Endodermal cell (in vitro differentiated cells): ENCODE results near the gene NGEF. TPM values are rescaled to one million over a fixed set of nuclear protein-coding genes. Genes with fewer than 3 reads are reported as not detected.

Experiments
- DNase-seq: peaks from one replicate; pipeline ENCODE4 v3.0.0-alpha.2; 2017
- H3K27ac ChIP-seq: 2 replicates; pipeline ENCODE4 v1.5.1; 2013; ENCODE audit warnings: mild to moderate bottlenecking, low read depth, low read length, moderate library complexity
- H3K27me3 ChIP-seq: 2 replicates; pipeline ENCODE4 v1.6.1; 2013; ENCODE audit warnings: mild to moderate bottlenecking, low read length, moderate library complexity; ENCODE audit not compliant: insufficient read depth, control insufficient read depth, poor library complexity, severe bottlenecking
- H3K36me3 ChIP-seq: 2 replicates; pipeline ENCODE4 v1.7.0; 2013; ENCODE audit warnings: mild to moderate bottlenecking, low read length, moderate library complexity; ENCODE audit not compliant: control insufficient read depth, insufficient read depth
- H3K4me1 ChIP-seq: one replicate; pipeline ENCODE4 v1.7.0; 2013; ENCODE audit warnings: low read length; ENCODE audit not compliant: control insufficient read depth, insufficient read depth
- H3K4me3 ChIP-seq: 2 replicates; pipeline ENCODE4 v1.5.1; 2013; ENCODE audit warnings: mild to moderate bottlenecking, low read length, moderate library complexity
- H3K9ac ChIP-seq: 2 replicates; pipeline ENCODE4 v1.6.1; 2013; ENCODE audit warnings: mild to moderate bottlenecking, low read length, moderate library complexity; ENCODE audit not compliant: poor library complexity, severe bottlenecking; ENCODE audit errors: extremely low read depth
- H3K9me3 ChIP-seq: 2 replicates; pipeline ENCODE4 v1.6.1; 2013; ENCODE audit warnings: mild to moderate bottlenecking, low read length, moderate library complexity; ENCODE audit not compliant: control insufficient read depth
- H3K27ac Mint-ChIP-seq: 2 replicates; pipeline ENCODE4 v1.8.0; 2020; ENCODE audit warnings: mixed read lengths
- H3K27me3 Mint-ChIP-seq: 2 replicates; pipeline ENCODE4 v1.8.0; 2021; ENCODE audit warnings: mild to moderate bottlenecking, mixed read lengths; ENCODE audit not compliant: insufficient read depth
- H3K36me3 Mint-ChIP-seq: 2 replicates; pipeline ENCODE4 v1.8.0; 2020; ENCODE audit warnings: low read depth, mixed read lengths
- H3K4me1 Mint-ChIP-seq: 2 replicates; pipeline ENCODE4 v1.8.0; 2020; ENCODE audit warnings: mixed read lengths
- H3K4me3 Mint-ChIP-seq: 2 replicates; pipeline ENCODE4 v1.8.0; 2020; ENCODE audit warnings: mild to moderate bottlenecking, moderate library complexity, mixed read lengths
- H3K9me3 Mint-ChIP-seq: 2 replicates; pipeline ENCODE4 v1.8.0; 2020; ENCODE audit warnings: mild to moderate bottlenecking, mixed read lengths
- WGBS, 2 experiments: methylation state at CpG; one replicate each; pipeline versions ENCODE4 v1.1.5 to v1.1.7; 2013; ENCODE audit warnings: missing lambda C conversion rate in 2 of 2, mixed read lengths in 1 of 2; ENCODE audit not compliant: insufficient coverage in 1 of 2, insufficient read length in 1 of 2; 5-methylcytosine and 5-hydroxymethylcytosine counted together
- total RNA-seq, 2 donors: library from RNA; stranded (reverse); fragmentation: NEBNext Ultra II Directional in 1 of 2; extraction: Animal tissue kit (Norgen Biotek cat#: 25700) in 1 of 2; gene quantifications; 2 replicates in 1 of 2; 3 replicates in 1 of 2; pipeline ENCODE4 v1.2.1, GENCODE V29; 2021
- TF ChIP-seq, protein P1 (sequence below): fragments of 200-600 bp; sonication (generic); conservative IDR thresholded peaks from 2 replicates; pipeline ENCODE4 v1.5.0; 2021; ENCODE audit warnings: antibody characterized with exemption, mild to moderate bottlenecking

Gene NGEF
- total RNA-seq, 2 donors from 2014 or later = 1.8 to 2.9 TPM

DNA sequence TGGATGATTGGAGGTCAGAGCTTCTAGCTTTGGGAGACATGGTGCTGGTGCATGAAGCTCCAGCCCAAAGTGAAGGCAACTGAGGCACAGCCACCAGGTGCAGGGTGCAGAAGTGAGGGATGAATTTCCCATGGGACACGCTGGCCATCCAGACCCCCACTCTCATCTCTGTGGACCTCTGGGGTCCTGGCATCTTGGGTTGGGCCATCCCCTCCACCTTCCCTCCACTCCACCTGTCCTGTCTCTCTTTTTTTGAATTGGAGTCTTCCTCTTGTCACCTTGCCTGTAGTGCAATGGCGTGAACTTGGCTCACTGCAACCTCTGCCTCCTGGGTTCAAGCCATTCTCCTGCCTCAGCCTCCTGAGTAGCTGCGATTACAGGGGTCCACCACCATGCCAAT is 3.4 kb downstream of the NGEF start:
- H3K4me1 ChIP-seq = no peaks in the 10 kb centered on the region
- no peak overlapping the region for H3K27ac Mint-ChIP-seq

DNA sequence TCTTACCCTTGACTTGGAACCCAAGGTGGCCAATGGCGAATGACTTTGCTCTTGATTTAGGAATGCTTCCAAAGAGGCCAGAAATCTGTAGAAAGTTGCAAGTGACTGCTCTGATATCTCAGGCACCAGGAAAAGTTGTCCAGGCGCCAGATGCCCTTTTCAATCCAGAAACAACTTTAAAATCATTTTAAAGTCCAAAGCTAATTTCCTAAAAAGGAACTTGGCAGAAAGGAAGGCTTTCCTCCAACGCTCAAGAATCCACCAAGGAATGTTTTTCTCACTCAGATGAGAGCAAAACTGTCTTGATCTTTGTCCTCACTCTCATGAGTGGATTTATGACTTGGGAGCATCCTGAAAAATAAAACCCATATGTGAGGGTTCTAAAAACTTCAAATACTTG is 5.3 kb downstream of the NGEF start:
- DNase-seq = no peak
- H3K36me3 ChIP-seq = no peaks in the 10 kb centered on the region
- WGBS, 2 experiments = 84 to 87% methylated on average over 2 to 3 of the region's 3 CpGs
- H3K4me1 ChIP-seq = no peaks in the 10 kb centered on the region
- no peak overlapping the region for H3K27ac Mint-ChIP-seq
- peaks cover 6% of the 10 kb centered on the region for H3K27me3 Mint-ChIP-seq
- H3K9me3 Mint-ChIP-seq = no peaks in the 10 kb centered on the region
- TF ChIP-seq, protein P1, sequence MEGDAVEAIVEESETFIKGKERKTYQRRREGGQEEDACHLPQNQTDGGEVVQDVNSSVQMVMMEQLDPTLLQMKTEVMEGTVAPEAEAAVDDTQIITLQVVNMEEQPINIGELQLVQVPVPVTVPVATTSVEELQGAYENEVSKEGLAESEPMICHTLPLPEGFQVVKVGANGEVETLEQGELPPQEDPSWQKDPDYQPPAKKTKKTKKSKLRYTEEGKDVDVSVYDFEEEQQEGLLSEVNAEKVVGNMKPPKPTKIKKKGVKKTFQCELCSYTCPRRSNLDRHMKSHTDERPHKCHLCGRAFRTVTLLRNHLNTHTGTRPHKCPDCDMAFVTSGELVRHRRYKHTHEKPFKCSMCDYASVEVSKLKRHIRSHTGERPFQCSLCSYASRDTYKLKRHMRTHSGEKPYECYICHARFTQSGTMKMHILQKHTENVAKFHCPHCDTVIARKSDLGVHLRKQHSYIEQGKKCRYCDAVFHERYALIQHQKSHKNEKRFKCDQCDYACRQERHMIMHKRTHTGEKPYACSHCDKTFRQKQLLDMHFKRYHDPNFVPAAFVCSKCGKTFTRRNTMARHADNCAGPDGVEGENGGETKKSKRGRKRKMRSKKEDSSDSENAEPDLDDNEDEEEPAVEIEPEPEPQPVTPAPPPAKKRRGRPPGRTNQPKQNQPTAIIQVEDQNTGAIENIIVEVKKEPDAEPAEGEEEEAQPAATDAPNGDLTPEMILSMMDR = no peak
- H3K9me3 ChIP-seq = no peaks in the 10 kb centered on the region
- H3K9ac ChIP-seq = no peak overlapping the region
- no peaks in the 10 kb centered on the region for H3K4me1 Mint-ChIP-seq
- no peak overlapping the region for H3K4me3 ChIP-seq
- H3K27ac ChIP-seq = no peak overlapping the region
- no peaks in the 10 kb centered on the region for H3K27me3 ChIP-seq
- H3K36me3 Mint-ChIP-seq = no peaks in the 10 kb centered on the region
- H3K4me3 Mint-ChIP-seq = no peak overlapping the region

More for the DNA sequence above, 3.4 kb downstream of the NGEF start:
- Mint-ChIP-seq H3K9me3 (no peaks in the 10 kb centered on the region), H3K4me1 (no peaks in the 10 kb centered on the region), H3K27me3 (peaks cover 4% of the 10 kb centered on the region), H3K36me3 (no peaks in the 10 kb centered on the region), H3K4me3 (no peak overlapping the region)
- no peaks in the 10 kb centered on the region for H3K36me3 ChIP-seq
- no peak overlapping the region for H3K4me3 ChIP-seq
- H3K9me3 ChIP-seq = no peaks in the 10 kb centered on the region
- H3K27ac ChIP-seq = no peak overlapping the region
- TF ChIP-seq, protein P1 = no peak
- H3K27me3 ChIP-seq = no peaks in the 10 kb centered on the region
- peak; percentile 3 for DNase-seq
- WGBS, 2 experiments = 92% methylated on average over 2 to 3 of the region's 3 CpGs
- H3K9ac ChIP-seq = no peak overlapping the region

DNA sequence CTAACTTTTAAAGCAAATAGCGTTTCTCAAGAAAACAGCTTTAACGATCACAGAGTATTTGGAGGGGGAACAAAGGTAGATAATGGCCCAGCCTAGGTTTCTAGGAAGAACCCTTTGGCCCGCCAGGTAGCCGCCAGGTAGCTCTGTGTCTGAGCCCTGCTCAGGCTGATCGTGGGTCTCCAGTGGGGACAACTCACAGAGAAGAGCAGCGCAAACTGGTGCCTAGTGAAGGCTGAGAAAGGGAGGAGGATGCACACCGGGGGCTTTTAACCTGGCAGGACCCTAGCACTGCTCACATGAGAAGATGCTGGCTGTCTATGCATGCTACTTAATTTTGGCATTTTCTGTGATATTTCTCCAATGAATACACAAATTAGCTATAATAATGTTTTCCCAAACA is 5.8 kb downstream of the NGEF start:
- no peaks in the 10 kb centered on the region for H3K4me1 Mint-ChIP-seq
- WGBS, 2 experiments = 87 to 100% methylated on average over 2 to 7 of the region's 7 CpGs
- peaks cover 6% of the 10 kb centered on the region for H3K27me3 Mint-ChIP-seq

More for the DNA sequence above, 5.8 kb downstream of the NGEF start:
- DNase-seq = peak; percentile 17
- H3K36me3 ChIP-seq = no peaks in the 10 kb centered on the region
- H3K9me3 Mint-ChIP-seq = no peaks in the 10 kb centered on the region
- no peak overlapping the region for H3K9ac ChIP-seq
- no peaks in the 10 kb centered on the region for H3K9me3 ChIP-seq
- no peak overlapping the region for H3K27ac Mint-ChIP-seq
- H3K4me1 ChIP-seq = no peaks in the 10 kb centered on the region
- H3K27me3 ChIP-seq = no peaks in the 10 kb centered on the region
- H3K27ac ChIP-seq = no peak overlapping the region
- H3K4me3 ChIP-seq = no peak overlapping the region
- TF ChIP-seq, protein P1 = no peak
- H3K4me3 Mint-ChIP-seq = no peak overlapping the region
- H3K36me3 Mint-ChIP-seq = no peaks in the 10 kb centered on the region
